Neural progenitor cell (in vitro differentiated cells): ENCODE measurements around the gene TXLNB.

Experiments
- CTCF ChIP-seq: fragments of 200-600 bp; sonication (generic); IDR thresholded peaks from 2 replicates; pipeline ENCODE4 v1.5.1; 2017; ENCODE audit warnings: antibody characterized with exemption, mild to moderate bottlenecking
- EZH2 ChIP-seq: fragments of 200-600 bp; sonication (generic); IDR thresholded peaks from 2 replicates; pipeline ENCODE4 v1.6.1; 2017; ENCODE audit warnings: antibody characterized with exemption, mild to moderate bottlenecking, moderate library complexity
- EZH2phosphoT487 ChIP-seq: fragments of 200-600 bp; sonication (generic); IDR thresholded peaks from 2 replicates; pipeline ENCODE4 v1.6.1; 2017; ENCODE audit warnings: antibody characterized with exemption

- TF ChIP-seq CTCF (no peak), EZH2phosphoT487 (no peak), EZH2 (no peak)
These were observed 2.3 kb upstream of the TXLNB start for GRCh38 chr6:139294090-139294489.
